Measurements from ENCODE around the gene CD200R1L.

The CD200R1L gene

DNA sequence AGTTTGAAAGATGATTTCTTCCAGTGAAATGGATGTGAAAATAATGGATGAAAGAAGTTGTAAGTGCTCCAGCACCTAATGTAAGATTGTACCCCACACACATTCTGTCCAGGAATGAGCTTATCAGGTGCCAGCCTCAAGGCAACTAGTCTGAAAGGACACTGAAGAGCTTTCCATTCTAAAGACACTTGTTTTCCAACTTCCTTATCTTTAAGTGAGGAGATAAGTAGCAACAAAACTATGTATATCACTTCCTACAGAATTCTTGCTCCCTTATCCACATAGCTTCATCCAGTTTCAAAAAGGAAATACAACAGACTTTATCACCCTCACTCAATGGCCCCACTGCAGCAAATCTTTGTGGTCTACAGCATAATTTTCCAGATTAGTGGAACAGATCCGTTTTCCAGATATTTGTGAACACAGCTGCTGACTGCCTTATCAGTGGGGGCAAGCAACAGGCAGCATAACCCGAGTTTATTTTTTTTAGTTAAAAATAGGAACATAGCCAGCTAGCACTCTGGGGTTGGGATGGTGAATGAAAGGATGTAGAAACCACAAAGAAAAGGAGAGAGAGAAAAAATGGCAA, 60.6 kb downstream of the CD200R1L start:
- peak; percentile 77 for DNase-seq

DNA sequence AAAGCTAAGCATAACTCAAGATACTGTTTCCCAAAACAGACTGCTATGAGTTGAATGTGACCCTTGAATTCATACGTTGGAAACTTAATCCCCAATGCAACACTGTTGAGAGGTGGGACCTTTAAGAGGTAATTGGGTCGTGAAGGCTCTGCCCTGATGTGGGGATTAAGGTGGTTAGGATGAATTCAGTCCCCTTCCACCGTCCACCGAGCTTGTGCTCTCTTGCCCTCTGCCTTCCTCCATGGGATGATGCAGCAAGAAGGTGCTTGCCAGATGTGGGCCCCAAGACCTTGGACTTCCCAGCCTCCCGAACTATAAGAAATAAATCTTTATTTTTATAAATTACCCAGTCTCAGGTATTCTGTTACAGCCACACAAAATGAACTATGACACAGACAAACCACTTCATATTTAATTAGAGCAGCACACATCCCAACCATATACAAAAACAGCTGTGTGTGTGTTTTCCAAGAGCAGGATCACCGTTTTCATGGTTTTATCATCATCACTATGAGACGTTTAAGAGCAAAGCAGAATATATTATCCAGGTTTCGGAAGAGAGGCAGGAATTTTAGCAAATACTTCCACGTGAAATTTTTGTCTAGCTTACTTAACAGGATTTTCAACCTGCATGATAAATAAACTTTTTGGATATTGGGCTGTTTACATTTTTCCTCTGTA, 61.2 kb downstream of the CD200R1L start:
- no peak for DNase-seq

DNA sequence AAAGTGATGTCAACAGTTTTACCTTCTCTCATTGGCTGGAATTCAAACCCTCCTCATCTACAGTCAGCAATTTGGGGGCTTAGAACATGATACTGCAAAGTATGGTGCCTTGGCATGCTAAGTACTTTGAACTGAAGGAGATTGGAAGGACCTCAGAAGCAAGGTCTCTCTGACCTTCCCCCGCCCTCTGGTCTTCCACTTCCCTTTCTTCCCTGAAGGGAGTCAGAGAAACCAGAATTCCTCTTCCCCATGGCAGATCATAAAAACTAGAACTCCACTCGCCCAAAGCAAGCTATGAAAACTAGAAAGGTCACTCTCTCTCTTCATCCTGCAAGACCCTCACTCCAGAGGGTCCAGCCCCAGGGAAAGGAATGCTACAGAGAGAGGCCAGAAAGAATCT, 64.2 kb downstream of the CD200R1L start:
- no peak for DNase-seq

- peak; percentile 81 for DNase-seq
Observed at GRCh38 chr3:112781599-112781998, 65.1 kb downstream of the CD200R1L start.

DNA sequence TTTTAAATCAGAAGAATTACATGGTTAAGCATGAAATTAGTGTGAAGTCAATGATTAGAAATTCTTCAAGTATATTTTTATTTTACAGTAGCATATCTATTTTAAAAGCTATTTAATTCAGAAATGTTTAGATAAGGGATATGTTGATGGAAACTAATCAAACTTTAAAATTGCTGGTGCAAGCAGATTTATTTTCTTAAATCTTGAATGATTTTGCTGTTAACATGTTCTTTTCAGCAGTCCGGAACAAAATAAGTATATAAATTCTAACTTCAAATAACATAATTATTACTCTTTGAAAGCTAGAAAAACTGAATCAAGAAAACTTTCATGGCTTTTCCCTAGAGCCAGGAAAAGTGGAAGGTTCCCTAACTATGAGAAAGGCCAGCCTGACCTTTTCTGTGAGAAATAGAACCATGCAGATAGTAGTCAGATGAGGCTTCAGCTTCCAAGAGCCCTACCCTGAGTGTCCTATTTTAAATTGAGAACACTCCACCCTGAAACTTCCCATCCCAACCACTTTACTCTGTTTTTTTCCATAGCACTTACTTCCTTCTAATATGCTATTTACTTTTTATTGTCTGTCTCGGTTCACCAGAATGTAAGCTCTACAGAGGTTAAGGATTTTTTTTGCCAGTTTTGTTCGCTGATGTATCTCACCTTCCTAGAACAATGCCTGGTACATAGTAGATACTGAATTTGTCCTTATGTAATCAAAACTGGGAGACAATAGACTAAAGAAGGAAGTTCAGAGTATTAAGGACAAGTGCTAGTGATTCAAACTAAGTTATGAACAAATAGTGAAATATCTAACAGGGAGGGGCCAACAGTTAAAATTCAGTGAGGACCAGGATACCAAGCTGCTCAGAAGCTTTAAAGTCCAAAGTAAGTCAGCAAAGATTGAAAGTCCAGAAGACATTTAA, 66.8 kb downstream of the CD200R1L start:
- DNase-seq = no peak

DNA sequence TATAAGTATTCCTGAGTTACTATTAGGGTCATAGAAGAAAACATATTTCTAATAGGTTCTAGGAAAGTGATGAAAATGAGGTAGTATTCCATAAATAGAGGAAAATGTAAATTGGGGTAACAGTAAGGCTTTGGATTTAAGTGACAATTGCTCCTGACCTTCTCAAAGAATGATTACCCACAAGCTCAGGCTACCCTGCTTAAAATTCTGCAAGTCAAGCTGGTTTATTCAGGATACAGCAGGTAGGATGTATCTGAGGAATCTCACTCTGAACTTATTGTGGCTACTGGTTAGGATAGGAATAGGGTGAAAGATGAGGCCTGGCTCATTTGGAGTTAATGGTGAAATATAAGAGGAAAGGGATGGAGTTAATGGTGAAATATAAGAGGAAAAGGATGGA, 67.7 kb downstream of the CD200R1L start:
- DNase-seq = no peak

DNA sequence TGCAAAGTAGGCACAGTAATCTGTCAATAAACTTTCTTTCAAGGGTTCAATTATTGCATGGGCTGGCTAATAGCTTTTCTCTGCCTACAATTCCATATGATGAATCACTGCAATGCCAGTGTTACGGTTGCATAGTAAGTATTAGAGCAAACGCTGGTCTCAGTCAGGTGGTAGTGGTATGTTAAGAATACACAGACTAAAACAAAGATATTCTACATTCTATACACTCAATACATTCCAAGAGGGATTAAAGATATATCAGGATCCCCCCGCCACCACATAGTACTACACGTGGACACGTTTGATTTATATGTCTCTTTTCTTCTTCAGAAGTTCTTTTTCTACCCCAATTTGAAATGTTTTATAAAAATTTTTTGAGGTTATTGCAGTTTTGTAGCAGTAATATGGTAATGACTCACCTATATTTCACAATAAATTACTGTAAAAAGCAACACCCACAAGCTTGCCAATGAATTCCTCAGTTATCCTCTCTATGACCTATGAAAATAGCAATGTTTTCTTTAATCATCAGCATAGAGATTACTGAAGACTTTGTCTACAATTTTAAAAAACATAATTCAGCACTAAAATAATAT, 68.2 kb downstream of the CD200R1L start:
- peak; percentile 95 for DNase-seq

GRCh38 chr3:112777811-112778210, 68.9 kb downstream of the CD200R1L start:
- no peak for DNase-seq

DNA sequence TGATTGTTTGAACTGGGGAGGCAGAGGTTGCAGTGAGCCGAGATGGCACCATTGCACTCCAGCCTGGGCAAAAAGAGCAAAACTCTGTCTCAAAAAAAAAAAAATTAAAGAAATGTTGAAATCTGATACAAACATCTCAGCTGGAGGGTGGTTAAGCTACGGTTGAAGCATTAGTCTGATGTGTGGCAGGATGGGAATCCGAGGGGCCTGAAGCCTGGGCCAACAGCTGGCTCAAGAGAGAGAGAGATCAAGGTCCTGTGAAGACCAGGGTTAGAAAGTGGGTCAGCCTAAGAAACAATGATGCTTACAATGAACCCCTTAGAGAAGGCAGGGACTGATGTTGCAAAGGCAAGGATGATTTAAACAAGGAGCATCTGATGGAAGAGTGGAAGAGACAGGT, 69.8 kb downstream of the CD200R1L start:
- no peak for DNase-seq

DNA sequence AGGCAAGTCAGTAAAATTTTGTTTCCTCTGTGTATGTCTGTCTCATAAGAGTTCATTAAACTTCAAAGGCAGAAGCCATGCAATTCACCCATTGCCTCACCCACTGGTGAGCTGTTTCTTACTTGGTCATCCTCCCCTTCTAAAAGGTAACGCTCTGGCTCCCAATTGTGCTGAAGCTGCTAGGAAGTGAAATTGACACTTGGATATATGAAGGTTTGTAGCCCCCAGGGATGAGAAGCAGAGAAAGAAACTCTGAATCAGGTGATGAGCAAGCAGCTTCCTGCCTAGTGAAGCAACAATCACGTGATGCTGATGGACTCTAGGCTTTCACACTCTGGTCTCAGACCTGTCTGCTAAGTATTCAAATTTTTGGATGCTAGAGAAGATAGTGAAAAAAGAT, 70.7 kb downstream of the CD200R1L start:
- DNase-seq = peak; percentile 73

GRCh38 chr3:112775011-112775742, 71.5 kb downstream of the CD200R1L start:
- peak; percentile 90 for DNase-seq

DNA sequence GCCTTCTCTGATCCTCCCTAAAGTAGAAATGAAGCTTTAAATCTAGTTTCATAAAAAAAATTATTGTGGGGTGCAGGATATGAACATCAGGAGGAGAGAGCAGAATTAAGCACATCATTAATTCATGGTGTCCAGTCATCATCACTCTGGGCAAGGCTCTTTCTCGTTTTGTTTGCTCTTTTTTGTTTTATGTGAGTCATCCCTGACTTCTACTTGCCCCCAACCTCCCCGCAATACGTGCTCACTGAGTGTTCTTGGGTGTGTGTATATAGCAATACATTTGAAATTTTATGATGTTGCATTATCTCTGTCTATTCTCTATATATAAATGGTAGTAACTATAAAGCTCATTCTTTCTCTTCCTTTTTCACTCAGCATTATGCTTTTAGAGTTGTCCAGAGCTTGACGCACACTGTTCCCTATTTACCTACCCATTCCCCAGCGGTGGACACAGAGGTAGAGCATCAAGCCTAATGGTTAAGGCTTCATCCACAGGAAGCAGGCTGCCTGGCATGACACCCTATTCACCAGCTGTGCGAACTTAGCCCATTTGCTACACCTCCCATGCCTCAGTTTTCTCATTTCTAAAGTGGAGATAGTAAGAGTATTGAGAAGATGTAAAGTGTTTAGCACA, 72.3 kb downstream of the CD200R1L start:
- DNase-seq = peak; percentile 91

- no peak for DNase-seq
Observed at GRCh38 chr3:112773864-112774263, 72.8 kb downstream of the CD200R1L start.

DNA sequence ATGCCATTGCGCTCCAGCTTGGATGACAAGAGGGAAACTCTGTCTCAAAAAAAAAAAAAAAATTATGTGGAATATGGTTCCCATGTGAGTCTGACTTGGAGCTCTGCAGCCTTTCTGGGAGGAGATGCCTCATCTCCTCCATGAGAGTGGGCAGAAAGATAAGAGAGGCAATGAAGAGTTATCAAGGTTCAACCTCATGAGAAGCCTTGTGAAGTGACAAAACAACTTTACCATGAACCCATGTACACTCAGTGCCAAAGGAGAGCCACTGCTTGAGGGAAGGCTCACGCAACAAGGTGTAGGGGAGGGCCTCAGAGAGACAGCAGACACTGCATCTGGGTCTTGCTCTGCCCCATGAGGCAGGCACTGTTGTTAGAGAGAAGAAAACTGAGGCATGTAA, 75.7 kb downstream of the CD200R1L start:
- no peak for DNase-seq

- DNase-seq = peak; percentile 91
Observed at GRCh38 chr3:112770032-112770626, 76.5 kb downstream of the CD200R1L start.

- peak; percentile 71 for DNase-seq
Observed at GRCh38 chr3:112769286-112769978, 77.2 kb downstream of the CD200R1L start.

GRCh38 chr3:112767777-112768176, 78.9 kb downstream of the CD200R1L start:
- DNase-seq = no peak

GRCh38 chr3:112767177-112767576, 79.5 kb downstream of the CD200R1L start:
- DNase-seq = no peak

Measured in fibroblast of skin of right biceps (primary cell).